Stimulated activated CD4-positive, alpha-beta T cell treated with anti-CD3 and anti-CD28 coated beads, Interleukin-2, amount 100 ng/mL, for 4 hours (primary cell): Measurements from ENCODE around the gene NMRK2.
"Not testable (repeated sequence)": the region's sequence is repeated elsewhere in the genome, so short reads cannot be mapped to it uniquely, and the experiment has no call there.

Source experiments
- DNase-seq: peaks from one replicate; pipeline ENCODE4 v3.0.0-alpha.2; 2020; ENCODE audit warnings: low read depth

The NMRK2 gene

GRCh38 chr19:3936506-3937442, 3.9 kb downstream of the NMRK2 start:
- DNase-seq, result no peak

GRCh38 chr19:3938300-3938950, 5.6 kb downstream of the NMRK2 start:
- not testable (repeated sequence) for DNase-seq

- no peak for DNase-seq
These were observed 10.0 kb downstream of the NMRK2 start for GRCh38 chr19:3942790-3943409.

GRCh38 chr19:3944018-3944721, 11.3 kb downstream of the NMRK2 start:
- DNase-seq, result no peak

GRCh38 chr19:3945838-3946237, 13.0 kb downstream of the NMRK2 start:
- no peak for DNase-seq

- DNase-seq, result not testable (repeated sequence)
These were observed 14.6 kb downstream of the NMRK2 start for GRCh38 chr19:3947316-3947933.

GRCh38 chr19:3949294-3949693, 16.4 kb downstream of the NMRK2 start:
- DNase-seq, result no peak

GRCh38 chr19:3949997-3950859, 17.4 kb downstream of the NMRK2 start:
- DNase-seq, result no peak

- DNase-seq, result no peak
These were observed 18.3 kb downstream of the NMRK2 start for GRCh38 chr19:3950871-3951861.

GRCh38 chr19:3952755-3953276, 19.9 kb downstream of the NMRK2 start:
- DNase-seq, result not testable (repeated sequence)

GRCh38 chr19:3954107-3954506, 21.2 kb downstream of the NMRK2 start:
- no peak for DNase-seq

- DNase-seq, result not testable (repeated sequence)
These were observed 22.4 kb downstream of the NMRK2 start for GRCh38 chr19:3955276-3955675.

GRCh38 chr19:3955688-3956087, 22.8 kb downstream of the NMRK2 start:
- DNase-seq, result no peak

- DNase-seq, result no peak
These were observed 26.2 kb downstream of the NMRK2 start for GRCh38 chr19:3958836-3959765.

- no peak for DNase-seq
These were observed 26.9 kb downstream of the NMRK2 start for GRCh38 chr19:3959766-3960131.

GRCh38 chr19:3961007-3961406, 28.1 kb downstream of the NMRK2 start:
- no peak for DNase-seq

- no peak for DNase-seq
These were observed 30.8 kb downstream of the NMRK2 start for GRCh38 chr19:3963458-3964255.
